Osteocyte (in vitro differentiated cells): ENCODE results near the gene GPC6. TPM values are rescaled to one million over a fixed set of nuclear protein-coding genes. Genes with fewer than 3 reads are reported as not detected.

Source experiments
- DNase-seq: peaks from one replicate; pipeline ENCODE4 v3.0.0; 2021; ENCODE audit warnings: mixed read lengths; ENCODE audit not compliant: unreplicated experiment; ENCODE audit errors: extremely low spot score
- H3K27ac Mint-ChIP-seq: one replicate; pipeline ENCODE4 v1.8.0; 2021; ENCODE audit warnings: mild to moderate bottlenecking, mixed read lengths; ENCODE audit not compliant: unreplicated experiment
- H3K27me3 Mint-ChIP-seq: one replicate; pipeline ENCODE4 v1.8.0; 2021; ENCODE audit warnings: mixed read lengths; ENCODE audit not compliant: unreplicated experiment
- H3K36me3 Mint-ChIP-seq: one replicate; pipeline ENCODE4 v1.8.0; 2021; ENCODE audit warnings: mixed read lengths; ENCODE audit not compliant: unreplicated experiment
- H3K4me1 Mint-ChIP-seq: one replicate; pipeline ENCODE4 v1.8.0; 2021; ENCODE audit warnings: mixed read lengths; ENCODE audit not compliant: unreplicated experiment
- H3K4me3 Mint-ChIP-seq: one replicate; pipeline ENCODE4 v1.8.0; 2021; ENCODE audit warnings: mild to moderate bottlenecking, moderate library complexity, mixed read lengths; ENCODE audit not compliant: unreplicated experiment
- H3K9me3 Mint-ChIP-seq: one replicate; pipeline ENCODE4 v1.8.0; 2021; ENCODE audit warnings: mixed read lengths; ENCODE audit not compliant: unreplicated experiment
- CTCF ChIP-seq: fragments of 200-600 bp; sonication (generic); IDR thresholded peaks from 2 replicates; pipeline ENCODE4 v1.5.0; 2021; ENCODE audit warnings: antibody characterized with exemption, mild to moderate bottlenecking, moderate library complexity
- total RNA-seq: library from RNA; stranded (reverse); gene quantifications from 2 replicates; pipeline ENCODE4 v1.2.1, GENCODE V29; 2021

The GPC6 gene
- total RNA-seq, 1 donor from 2014 or later, result 125 TPM

- Mint-ChIP-seq H3K4me1 (peaks cover 38% of the 10 kb centered on the region), H3K27ac (peak overlapping the region; percentile 65), H3K36me3 (no peaks in the 10 kb centered on the region), H3K9me3 (no peaks in the 10 kb centered on the region), H3K4me3 (peak overlapping the region; percentile 50), H3K27me3 (no peaks in the 10 kb centered on the region)
- no peak for TF ChIP-seq CTCF
- DNase-seq, result no peak
Measured at GRCh38 chr13:93496985-93497673, 270.5 kb downstream of the GPC6 start.

GRCh38 chr13:93499991-93500390 lies 273.4 kb downstream of the GPC6 start:
- no peak for DNase-seq
- no peak for TF ChIP-seq CTCF
- peaks cover 53% of the 10 kb centered on the region for H3K4me1 Mint-ChIP-seq
- H3K27ac Mint-ChIP-seq, result no peak overlapping the region
- H3K36me3 Mint-ChIP-seq, result no peaks in the 10 kb centered on the region
- H3K4me3 Mint-ChIP-seq, result no peak overlapping the region
- no peaks in the 10 kb centered on the region for H3K27me3 Mint-ChIP-seq
- no peaks in the 10 kb centered on the region for H3K9me3 Mint-ChIP-seq

- Mint-ChIP-seq H3K27me3 (no peaks in the 10 kb centered on the region), H3K36me3 (no peaks in the 10 kb centered on the region)
Measured at GRCh38 chr13:93502071-93502470, 275.5 kb downstream of the GPC6 start.

GRCh38 chr13:93502987-93503615 lies 276.5 kb downstream of the GPC6 start:
- Mint-ChIP-seq H3K27ac (no peak overlapping the region), H3K4me1 (peaks cover 46% of the 10 kb centered on the region), H3K27me3 (no peaks in the 10 kb centered on the region), H3K36me3 (peaks cover 1% of the 10 kb centered on the region), H3K9me3 (no peaks in the 10 kb centered on the region), H3K4me3 (no peak overlapping the region)
- DNase-seq, result no peak
- no peak for TF ChIP-seq CTCF

More at GRCh38 chr13:93502071-93502470, 275.5 kb downstream of the GPC6 start:
- no peak for DNase-seq
- Mint-ChIP-seq H3K4me1 (peaks cover 54% of the 10 kb centered on the region), H3K4me3 (no peak overlapping the region), H3K9me3 (no peaks in the 10 kb centered on the region), H3K27ac (no peak overlapping the region)
- TF ChIP-seq CTCF, result no peak

GRCh38 chr13:93505104-93505952 lies 278.7 kb downstream of the GPC6 start:
- no peak for DNase-seq
- peak overlapping the region; percentile 4 for H3K27ac Mint-ChIP-seq
- H3K4me1 Mint-ChIP-seq, result peaks cover 42% of the 10 kb centered on the region
- H3K4me3 Mint-ChIP-seq, result no peak overlapping the region
- no peak for TF ChIP-seq CTCF
- H3K9me3 Mint-ChIP-seq, result no peaks in the 10 kb centered on the region
- H3K27me3 Mint-ChIP-seq, result no peaks in the 10 kb centered on the region
- peaks cover 8% of the 10 kb centered on the region for H3K36me3 Mint-ChIP-seq
